HCT116 (cell line): ENCODE data around the gene CFAP97.
A peak's percentile ranks its signal among the peaks of the same experiment; 100 is the strongest.

Source experiments
- CBX3 ChIP-seq: IDR thresholded peaks from 2 replicates; pipeline ENCODE4 v1.6.1; 2012; ENCODE audit warnings: low read depth
- CEBPB ChIP-seq: IDR thresholded peaks from 2 replicates; pipeline ENCODE4 v1.6.1; 2012; ENCODE audit warnings: low read depth
- CTCF ChIP-seq, 3 experiments: fragments of 200-600 bp in 1 of 3; sonication (generic) in 1 of 3; IDR thresholded peaks in 2 of 3; conservative IDR thresholded peaks in 1 of 3; 2 replicates each; pipeline ENCODE4 v1.5.1; 2012 to 2017; ENCODE audit warnings: low read depth in 2 of 3, low read length in 2 of 3, antibody characterized with exemption in 1 of 3, borderline replicate concordance in 1 of 3, control low read depth in 1 of 3, mild to moderate bottlenecking in 1 of 3, mixed read lengths in 1 of 3, mixed run types in 1 of 3, moderate library complexity in 1 of 3; ENCODE audit not compliant: insufficient read depth in 1 of 3
- EGR1 ChIP-seq: IDR thresholded peaks from 2 replicates; pipeline ENCODE4 v1.6.1; 2012; ENCODE audit warnings: low read depth
- EZH2 ChIP-seq: fragments of 200-600 bp; sonication (generic); IDR thresholded peaks from 2 replicates; pipeline ENCODE4 v1.6.1; 2017; ENCODE audit warnings: antibody characterized with exemption, mixed run types
- JUND ChIP-seq: IDR thresholded peaks from 2 replicates; pipeline ENCODE4 v1.6.1; 2012
- POLR2A ChIP-seq: IDR thresholded peaks from 2 replicates; pipeline ENCODE4 v1.7.0; 2011; ENCODE audit warnings: borderline replicate concordance; ENCODE audit not compliant: insufficient read depth, insufficient read length; ENCODE audit errors: extremely low read depth
- POLR2AphosphoS5 ChIP-seq: IDR thresholded peaks from 2 replicates; pipeline ENCODE4 v1.6.1; 2011; ENCODE audit warnings: mild to moderate bottlenecking, low read depth, low read length, moderate library complexity
- SP1 ChIP-seq: IDR thresholded peaks from 2 replicates; pipeline ENCODE4 v1.6.1; 2012; ENCODE audit warnings: low read depth
- TCF7L2 ChIP-seq: IDR thresholded peaks from 2 replicates; pipeline ENCODE4 v1.7.0; 2011; ENCODE audit warnings: borderline replicate concordance, inconsistent platforms; ENCODE audit not compliant: insufficient read depth, insufficient read length; ENCODE audit errors: extremely low read depth
- TF ChIP-seq, protein P1 (sequence below): IDR thresholded peaks from 2 replicates; pipeline ENCODE4 v1.6.1; 2012

GRCh38 chr4:185149392-185149791 lies 54.4 kb downstream of the CFAP97 start:
- TF ChIP-seq, protein P1, sequence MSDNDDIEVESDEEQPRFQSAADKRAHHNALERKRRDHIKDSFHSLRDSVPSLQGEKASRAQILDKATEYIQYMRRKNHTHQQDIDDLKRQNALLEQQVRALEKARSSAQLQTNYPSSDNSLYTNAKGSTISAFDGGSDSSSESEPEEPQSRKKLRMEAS, result no peak
- TF ChIP-seq JUND (no peak), CTCF (IDR thresholded peaks at IDR 0.05 in 2 of 3, conservative IDR thresholded peaks at IDR 0.05 in 1 of 3; ENCODE audit: borderline replicate concordance in 1 of 3, insufficient read depth in 1 of 3, low read depth in 2 of 3, low read length in 2 of 3) (no peak), CBX3 (no peak), SP1 (no peak), POLR2A (no peak), EGR1 (no peak), EZH2 (no peak), TCF7L2 (no peak), CEBPB (no peak), POLR2AphosphoS5 (peak; percentile 13; the same call in 1 of the 2 replicates)
